Measurements from ENCODE around the gene TMEM106C. TPM values are rescaled to one million over a fixed set of nuclear protein-coding genes. Genes with fewer than 3 reads are reported as not detected.
A peak's percentile ranks its signal among the peaks of the same experiment; 100 is the strongest.

The TMEM106C gene
- 10 to 100 TPM; 68.6 to 98.8 (median 72.0) TPM for total RNA-seq

- peak; percentile 96 for DNase-seq (ENCODE audit: extremely low spot score)
- Histone ChIP-seq H3K27ac (replicated peaks in 1 of 4) (peak within 1 kb of the TSS; percentile 66 to 76 (median 72)), H3K4me3 (peak within 1 kb of the TSS; percentile 72 to 82 (median 81)), H3K9me3 (no peaks in the 10 kb centered on the region), H3K4me1 (peaks cover 19 to 26% (median 21%) of the 10 kb centered on the region in 4 donors), H3K27me3 (no peaks in the 10 kb centered on the region), H3K36me3 (peaks cover 0 to 29% (median 19%) of the 10 kb centered on the region in 4 donors)
- 0% methylated on average over 28 of the region's 59 CpGs for WGBS
- intact Hi-C loops (cut with DNase I) = loop anchor here (10.0 kb wide), 1 partner anchor 249 kb away; no protein-coding TSS in a partner anchor
- TF ChIP-seq EP300 (IDR thresholded peaks at IDR 0.05) (no peak), POLR2A (IDR thresholded peaks at IDR 0.05; ENCODE audit: low read depth) (no peak), POLR2AphosphoS5 (IDR thresholded peaks at IDR 0.05) (peak; percentile 72 to 90), CTCF (IDR thresholded peaks at IDR 0.05) (peak in 2 of 3 experiments; percentile 95 to 97)
Measured at GRCh38 chr12:47963340-47964040, at the start of gene TMEM106C. TSS of gene TMEM106C (plus strand) at chr12:47963596. CDS start at chr12:47964237, 641 bp downstream.

- Histone ChIP-seq H3K4me3 (no peak overlapping the region), H3K27ac (replicated peaks in 1 of 4) (no peak overlapping the region), H3K27me3 (peaks cover 0 to 5% (median 0%) of the 10 kb centered on the region in 4 donors), H3K36me3 (no peaks in the 10 kb centered on the region), H3K4me1 (no peaks in the 10 kb centered on the region), H3K9me3 (no peaks in the 10 kb centered on the region)
- no peak for TF ChIP-seq POLR2AphosphoS5 (IDR thresholded peaks at IDR 0.05)
- no peak for TF ChIP-seq EP300 (IDR thresholded peaks at IDR 0.05)
- TF ChIP-seq POLR2A (IDR thresholded peaks at IDR 0.05; ENCODE audit: low read depth) = no peak
- no peak for TF ChIP-seq CTCF (IDR thresholded peaks at IDR 0.05)
- DNase-seq (ENCODE audit: extremely low spot score) = peak; percentile 53
- intact Hi-C loops (cut with DNase I) = no loop called here
- WGBS = 65% methylated on average over 6 of the region's 6 CpGs
Measured at GRCh38 chr12:47920913-47921312, 42.5 kb upstream of the TMEM106C start.

GRCh38 chr12:47921907-47922306 lies 41.5 kb upstream of the TMEM106C start:
- Histone ChIP-seq H3K27me3 (peaks cover 0 to 5% (median 0%) of the 10 kb centered on the region in 4 donors), H3K9me3 (no peaks in the 10 kb centered on the region), H3K27ac (replicated peaks in 1 of 4) (no peak overlapping the region), H3K4me3 (no peak overlapping the region), H3K36me3 (no peaks in the 10 kb centered on the region), H3K4me1 (no peaks in the 10 kb centered on the region)
- WGBS = 74% methylated on average over 1 of the region's 1 CpG
- intact Hi-C loops (cut with DNase I) = no loop called here
- DNase-seq (ENCODE audit: extremely low spot score) = no peak
- no peak for TF ChIP-seq EP300 (IDR thresholded peaks at IDR 0.05)
- TF ChIP-seq CTCF (IDR thresholded peaks at IDR 0.05) = no peak
- no peak for TF ChIP-seq POLR2A (IDR thresholded peaks at IDR 0.05; ENCODE audit: low read depth)
- no peak for TF ChIP-seq POLR2AphosphoS5 (IDR thresholded peaks at IDR 0.05)

- WGBS = 80% methylated on average over 3 of the region's 3 CpGs
- H3K9me3 ChIP-seq = no peaks in the 10 kb centered on the region
- intact Hi-C loops (cut with DNase I) = no loop called here
- no peak for DNase-seq (ENCODE audit: extremely low spot score)
- H3K27ac ChIP-seq (replicated peaks in 1 of 4) = no peak overlapping the region
- H3K4me1 ChIP-seq = no peaks in the 10 kb centered on the region
- H3K36me3 ChIP-seq = no peaks in the 10 kb centered on the region
- H3K27me3 ChIP-seq = no peaks in the 10 kb centered on the region
- TF ChIP-seq EP300 (IDR thresholded peaks at IDR 0.05) = no peak
- no peak for TF ChIP-seq POLR2AphosphoS5 (IDR thresholded peaks at IDR 0.05)
- TF ChIP-seq CTCF (IDR thresholded peaks at IDR 0.05) = no peak
- no peak for TF ChIP-seq POLR2A (IDR thresholded peaks at IDR 0.05; ENCODE audit: low read depth)
- H3K4me3 ChIP-seq = no peak overlapping the region
Measured at GRCh38 chr12:47927346-47927745, 36.0 kb upstream of the TMEM106C start.
